HepG2 (cell line): ENCODE measurements around the gene TCEANC2. TPM values are rescaled to one million over a fixed set of nuclear protein-coding genes. Genes with fewer than 3 reads are reported as not detected.

Experiments used
- ATAC-seq: fragments of 200-7000 bp; cut with Tn5 transposase; 3 replicates; pipeline ENCODE4 v1.9.1; 2020; ENCODE audit warnings: mild to moderate bottlenecking, moderate library complexity
- BruUV-seq: library from RNA; stranded (reverse); fragments of 400-500 nt; replicated peaks from 2 replicates; lab custom pipeline; 2021; lab: Mats Ljungman, UMichigan
- CTCF ChIA-PET: fragments of 300-600 bp; formaldehyde crosslinking; extraction: SDS; loops from one replicate; lab custom pipeline; 2021; ENCODE audit warnings: low total read pairs, inconsistent platforms, low intra/inter-chr PET ratio; lab: Yijun Ruan, JAX
- POLR2A ChIA-PET: fragments of 350-600 bp; sonication (Branson Sonifier 250); formaldehyde crosslinking; loops from one replicate; lab custom pipeline; 2020; ENCODE audit warnings: antibody characterized with exemption, inconsistent platforms; lab: Yijun Ruan, JAX
- DNase-seq: peaks from one replicate; pipeline ENCODE4 v3.0.0-alpha.2; 2015; ENCODE audit warnings: low spot score
- FAIRE-seq: peaks from 3 replicates; lab custom pipeline; 2011; peaks lifted over from hg19 to GRCh38; lab: Jason Lieb, UNC
- H2AFZ ChIP-seq: one replicate; pipeline ENCODE4 v1.6.1; 2011; ENCODE audit warnings: low read length, inconsistent platforms
- H3K27ac ChIP-seq: fragments of 300-600 bp; 3 replicates; pipeline ENCODE4 v1.8.0; 2011; ENCODE audit warnings: mixed run types, mild to moderate bottlenecking, mixed read lengths, low read length, inconsistent platforms; ENCODE audit not compliant: insufficient read depth; ENCODE audit errors: extremely low read length
- H3K27me3 ChIP-seq, 2 experiments: fragments of 200-600 bp in 1 of 2; 2 replicates in 1 of 2; 3 replicates in 1 of 2; pipeline versions ENCODE4 v1.6.0 to v1.8.0; 2011; ENCODE audit warnings: low read length in 2 of 2, mild to moderate bottlenecking in 2 of 2, moderate library complexity in 2 of 2, inconsistent platforms in 1 of 2; ENCODE audit not compliant: insufficient read depth in 2 of 2, control insufficient read depth in 1 of 2
- H3K36me3 ChIP-seq, 2 experiments: fragments of 200-600 bp in 1 of 2; replicated peaks in 1 of 2; 2 replicates in 1 of 2; 3 replicates in 1 of 2; pipeline versions ENCODE4 v1.5.1 to v1.8.0; 2011; ENCODE audit warnings: low read length in 2 of 2, inconsistent platforms in 1 of 2; ENCODE audit not compliant: insufficient read depth in 2 of 2, control insufficient read depth in 1 of 2
- H3K4me1 ChIP-seq: 2 replicates; pipeline ENCODE4 v1.5.1; 2012; ENCODE audit warnings: low read length, inconsistent platforms; ENCODE audit not compliant: insufficient read depth
- H3K4me2 ChIP-seq: 2 replicates; pipeline ENCODE4 v1.6.0; 2011; ENCODE audit warnings: low read depth, low read length, inconsistent platforms
- H3K4me3 ChIP-seq, 3 experiments: fragments of 200-600 bp in 1 of 3; sonication (generic), shearing (Covaris generic) in 1 of 3; replicated peaks in 1 of 3; 2 replicates each; pipeline ENCODE4 v1.5.1; 2011 to 2016; ENCODE audit warnings: low read length in 3 of 3, inconsistent platforms in 2 of 3, low read depth in 2 of 3, mild to moderate bottlenecking in 2 of 3, control low read depth in 1 of 3, mixed read lengths in 1 of 3; ENCODE audit not compliant: insufficient read depth in 1 of 3
- H3K79me2 ChIP-seq: one replicate; pipeline ENCODE4 v1.6.1; 2011; ENCODE audit warnings: low read length, inconsistent platforms; ENCODE audit not compliant: insufficient read depth
- H3K9ac ChIP-seq: 2 replicates; pipeline ENCODE4 v1.6.0; 2011; ENCODE audit warnings: mild to moderate bottlenecking, low read depth, low read length, inconsistent platforms; ENCODE audit not compliant: insufficient read depth
- H3K9me3 ChIP-seq: 2 replicates; pipeline ENCODE4 v1.5.1; 2012; ENCODE audit warnings: mild to moderate bottlenecking, low read length
- H4K20me1 ChIP-seq: 2 replicates; pipeline ENCODE4 v1.6.0; 2011; ENCODE audit warnings: inconsistent platforms, mild to moderate bottlenecking, low read length, moderate library complexity; ENCODE audit not compliant: insufficient read depth
- FOXA1 ChIP-seq, 2 experiments: fragments of 450-650 bp in 1 of 2; sonication (generic) in 1 of 2; formaldehyde crosslinking in 1 of 2; IDR thresholded peaks; 2 replicates each; pipeline versions ENCODE4 v1.4.0 to v1.6.1; 2016 to 2020; ENCODE audit warnings: missing genetic modification reagents in 1 of 2
- GTF3A ChIP-seq: sonication (generic); formaldehyde crosslinking; conservative IDR thresholded peaks from 2 replicates; pipeline ENCODE4 v1.4.0; 2020; ENCODE audit warnings: mild to moderate bottlenecking, missing genetic modification reagents
- KLF6 ChIP-seq: IDR thresholded peaks from 2 replicates; pipeline ENCODE4 v1.8.0; 2016; ENCODE audit warnings: missing biosample characterization, missing genetic modification reagents
- MEIS1 ChIP-seq: sonication (generic); formaldehyde crosslinking; IDR thresholded peaks from 2 replicates; pipeline ENCODE4 v1.9.0; 2021; ENCODE audit warnings: mild to moderate bottlenecking, missing genetic modification reagents, moderate library complexity, borderline replicate concordance
- NCOA1 ChIP-seq: sonication (generic); formaldehyde crosslinking; IDR thresholded peaks from 2 replicates; pipeline ENCODE4 v1.9.0; 2021; ENCODE audit warnings: missing genetic modification reagents
- NFKBIZ ChIP-seq: IDR thresholded peaks from 2 replicates; pipeline ENCODE4 v1.6.1; 2018; ENCODE audit warnings: missing genetic modification reagents, missing compliant biosample characterization
- RBAK ChIP-seq: sonication (generic); formaldehyde crosslinking; IDR thresholded peaks from 2 replicates; pipeline ENCODE4 v1.5.1; 2020; ENCODE audit warnings: mild to moderate bottlenecking, missing genetic modification reagents
- THYN1 ChIP-seq: sonication (generic); formaldehyde crosslinking; IDR thresholded peaks from 2 replicates; pipeline ENCODE4 v1.8.1; 2023; ENCODE audit warnings: low read depth, mild to moderate bottlenecking, moderate library complexity, missing genetic modification reagents, borderline replicate concordance
- ZNF281 ChIP-seq: sonication (generic); formaldehyde crosslinking; IDR thresholded peaks from 2 replicates; pipeline ENCODE4 v1.4.0; 2020; ENCODE audit warnings: missing genetic modification reagents, borderline replicate concordance
- ZNF557 ChIP-seq: sonication (generic); formaldehyde crosslinking; IDR thresholded peaks from 2 replicates; pipeline ENCODE4 v1.4.0; 2020; ENCODE audit warnings: missing genetic modification reagents
- WGBS: methylation state at CpG from one replicate; pipeline ENCODE4 v1.1.6; 2017; ENCODE audit warnings: low lambda C conversion rate; 5-methylcytosine and 5-hydroxymethylcytosine counted together
- in situ Hi-C: cut with HindIII; loops from 2 replicates; pipeline ENCODE4 v1.10.0; 2017; ENCODE audit warnings: low pct_unique_long_range_greater_than_20kb; ENCODE audit not compliant: extremely low pct_ligation_motif_present
- intact Hi-C: fragments of 100-400 bp; cut with micrococcal nuclease; formaldehyde crosslinking; loops from one replicate; pipeline ENCODE4 v1.10.0; 2022; ENCODE audit not compliant: unreplicated experiment
- polyA plus RNA-seq, 8 experiments: library from polyadenylated mRNA; depleted of rRNA in 3 of 8; stranded (reverse) in 7 of 8; unstranded in 1 of 8; fragments of >200 nt; fragmentation: Illumina TruSeq in 4 of 8; extraction: Trizol in 4 of 8; gene quantifications; 2 replicates each; pipeline versions ENCODE4 v1.2.1 to v1.2.3, GENCODE V29; 2011 to 2016; ENCODE audit warnings: low read depth in 4 of 8, missing spikeins in 1 of 8, mixed read lengths in 1 of 8; ENCODE audit not compliant: insufficient read depth in 1 of 8
- total RNA-seq, 5 experiments: library from RNA; depleted of rRNA; stranded (reverse); fragments of >200 nt; fragmentation: Illumina TruSeq; extraction: Trizol; gene quantifications; 2 replicates each; pipeline ENCODE4 v1.2.3, GENCODE V29; 2016; ENCODE audit warnings: low read depth in 1 of 5

TCEANC2 gene
- total and polyA plus RNA-seq, 2 of the 13 experiments (the other 11 are each of a cell fraction or from before 2014, with no cell fraction given), result 3.8 to 5.0 TPM

- 71% methylated on average over 10 of the region's 10 CpGs for WGBS
- no peak for DNase-seq
- BruUV-seq, result no TSS peak
- Histone ChIP-seq H3K27me3 (no peaks in the 10 kb centered on the region; a peak in 1 of 5 replicates), H3K36me3 (no peaks in the 10 kb centered on the region), H3K4me3 (no peak overlapping the region), H3K4me2 (no peak overlapping the region), H4K20me1 (no peaks in the 10 kb centered on the region), H3K4me1 (peaks cover 8% of the 10 kb centered on the region; the same call in 1 of the 2 replicates), H3K27ac (no peak overlapping the region), H3K9ac (no peak overlapping the region), H3K9me3 (no peaks in the 10 kb centered on the region), H3K79me2 (no peaks in the 10 kb centered on the region), H2AFZ (no peak overlapping the region)
- ChIA-PET POLR2A (no interaction called here), CTCF (no interaction called here)
- in situ Hi-C loops (no loop called here), intact Hi-C loops (no loop called here)
- TF ChIP-seq THYN1 (CRISPR knock-in tag) (no peak), ZNF557 (CRISPR knock-in tag) (no peak), NFKBIZ (CRISPR knock-in tag) (no peak), RBAK (no peak), MEIS1 (CRISPR knock-in tag) (no peak), ZNF281 (CRISPR knock-in tag) (no peak), FOXA1 (IDR thresholded peaks at IDR 0.05) (no peak), FOXA1 (CRISPR knock-in tag; IDR thresholded peaks at IDR 0.05) (no peak), KLF6 (CRISPR knock-in tag) (no peak), NCOA1 (CRISPR knock-in tag) (no peak), GTF3A (CRISPR knock-in tag) (no peak)
- no peak for ATAC-seq
- no peak for FAIRE-seq
Observed at GRCh38 chr1:54110996-54111395, 57.6 kb downstream of the TCEANC2 start.
